HG03066 (cell line): Measurements from ENCODE around the gene HOXA7.

Experiments
- ATAC-seq: cut with Tn5 transposase; IDR thresholded peaks from one replicate; pipeline ENCODE4 v1.9.1; 2021; ENCODE audit warnings: low read depth; ENCODE audit not compliant: unreplicated experiment

HOXA7 gene

GRCh38 chr7:27139334-27140125 is 16.9 kb downstream of the HOXA7 start:
- ATAC-seq, result no peak

- no peak for ATAC-seq
Observed at GRCh38 chr7:27138985-27139333, 17.5 kb downstream of the HOXA7 start.

GRCh38 chr7:27138472-27138871 is 18.0 kb downstream of the HOXA7 start:
- ATAC-seq, result no peak

GRCh38 chr7:27137640-27138315 is 18.7 kb downstream of the HOXA7 start:
- ATAC-seq, result no peak

GRCh38 chr7:27134392-27134791 is 22.1 kb downstream of the HOXA7 start:
- ATAC-seq, result no peak

- no peak for ATAC-seq
Observed at GRCh38 chr7:27133409-27134231, 22.9 kb downstream of the HOXA7 start.

- no peak for ATAC-seq
Observed at GRCh38 chr7:27132978-27133377, 23.5 kb downstream of the HOXA7 start.

GRCh38 chr7:27132214-27132613 is 24.3 kb downstream of the HOXA7 start:
- ATAC-seq, result no peak

GRCh38 chr7:27131390-27131819 is 25.1 kb downstream of the HOXA7 start:
- ATAC-seq, result no peak

- ATAC-seq, result no peak
Observed at GRCh38 chr7:27130540-27131389, 25.7 kb downstream of the HOXA7 start, which contains the start of gene HOXA4. HOXA4 (minus strand) TSS chr7:27130757; CDS start chr7:27130733, 24 bp downstream.

- no peak for ATAC-seq
Observed at GRCh38 chr7:27129729-27130539, 26.5 kb downstream of the HOXA7 start.

- no peak for ATAC-seq
Observed at GRCh38 chr7:27128776-27129728, 27.4 kb downstream of the HOXA7 start.

- ATAC-seq, result no peak
Observed at GRCh38 chr7:27128034-27128433, 28.4 kb downstream of the HOXA7 start.

GRCh38 chr7:27126596-27127327 is 29.7 kb downstream of the HOXA7 start:
- no peak for ATAC-seq

GRCh38 chr7:27125986-27126394 is 30.5 kb downstream of the HOXA7 start:
- ATAC-seq, result no peak

- ATAC-seq, result no peak
Observed at GRCh38 chr7:27124902-27125689, 31.4 kb downstream of the HOXA7 start.
